GM18868 (cell line): ENCODE data around the gene SMIM38.

Experiments used
- ATAC-seq: cut with Tn5 transposase; IDR thresholded peaks from one replicate; pipeline ENCODE4 v1.9.1; 2021; ENCODE audit warnings: mild to moderate bottlenecking, moderate library complexity; ENCODE audit not compliant: unreplicated experiment

SMIM38 gene

GRCh38 chr11:69200331-69201065, 44.8 kb downstream of the SMIM38 start:
- no peak for ATAC-seq

GRCh38 chr11:69201066-69201365, 45.3 kb downstream of the SMIM38 start:
- no peak for ATAC-seq

DNA sequence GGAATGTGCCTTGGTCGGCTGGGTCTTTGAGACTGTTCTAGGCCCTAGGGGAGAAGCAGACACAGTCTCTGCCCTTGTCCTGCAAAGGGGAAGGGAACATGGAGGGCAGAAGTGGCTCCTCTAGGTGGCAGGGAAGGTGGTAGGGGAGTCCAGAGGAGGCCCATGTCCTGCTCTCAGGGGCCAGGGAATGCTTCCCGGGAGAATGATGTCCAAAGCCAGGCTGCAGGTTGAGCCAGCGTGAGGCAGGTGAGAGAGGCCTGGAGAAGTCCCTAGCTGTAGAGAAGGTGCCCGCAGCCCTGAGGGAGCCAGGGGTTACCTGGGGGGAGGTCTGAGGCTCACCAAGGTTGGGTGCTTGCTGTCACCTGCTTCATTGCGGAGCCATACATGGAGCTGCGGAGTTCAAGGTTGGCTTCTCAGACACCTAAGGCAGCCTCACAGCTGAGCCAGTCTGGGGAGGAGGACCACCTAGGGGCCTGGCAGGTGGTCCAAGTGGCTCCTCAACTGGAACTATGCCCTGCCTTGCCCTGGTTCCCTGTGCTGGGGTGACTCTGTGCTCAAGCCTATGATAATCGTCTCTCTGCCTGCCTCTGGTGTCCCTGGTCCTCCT, 46.1 kb downstream of the SMIM38 start:
- ATAC-seq, result no peak

- ATAC-seq, result no peak
Measured at GRCh38 chr11:69202511-69203221, 46.9 kb downstream of the SMIM38 start.

DNA sequence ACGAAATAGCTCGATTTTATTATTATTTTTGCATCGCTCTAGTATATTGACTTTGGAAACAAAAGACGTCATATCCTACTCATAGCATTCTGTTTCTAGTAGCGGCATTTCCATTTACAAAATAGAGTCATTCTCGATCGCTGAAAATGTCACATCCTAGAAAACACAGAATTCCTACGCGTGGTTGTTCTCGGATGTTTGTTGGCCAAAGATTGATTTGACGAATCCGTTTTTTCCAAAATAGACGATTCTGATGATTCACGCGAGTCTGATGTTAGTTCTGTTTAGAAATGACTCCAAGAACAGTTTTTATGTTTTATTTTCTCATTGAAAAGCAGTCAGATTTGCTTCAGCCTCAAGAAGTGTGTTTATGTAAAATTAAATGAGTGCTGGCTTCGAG, 47.6 kb downstream of the SMIM38 start:
- no peak for ATAC-seq

DNA sequence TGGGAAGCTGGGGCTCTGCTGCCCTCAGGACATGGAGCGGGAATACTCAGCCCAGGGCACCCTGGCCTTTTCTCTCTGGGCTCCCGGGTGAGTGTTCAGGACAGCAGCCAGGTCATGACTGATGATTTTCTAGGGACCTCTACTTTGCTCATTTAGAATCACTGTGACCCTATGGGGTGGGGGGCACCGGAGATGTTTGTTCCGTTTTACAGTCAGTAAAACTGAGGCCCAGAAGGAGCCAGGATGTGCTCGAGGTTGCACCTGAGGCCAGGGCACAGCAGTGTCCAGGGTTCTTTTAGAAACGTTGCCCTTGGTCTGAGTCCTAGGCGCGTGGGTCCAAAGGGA, 48.1 kb downstream of the SMIM38 start:
- ATAC-seq, result no peak

DNA sequence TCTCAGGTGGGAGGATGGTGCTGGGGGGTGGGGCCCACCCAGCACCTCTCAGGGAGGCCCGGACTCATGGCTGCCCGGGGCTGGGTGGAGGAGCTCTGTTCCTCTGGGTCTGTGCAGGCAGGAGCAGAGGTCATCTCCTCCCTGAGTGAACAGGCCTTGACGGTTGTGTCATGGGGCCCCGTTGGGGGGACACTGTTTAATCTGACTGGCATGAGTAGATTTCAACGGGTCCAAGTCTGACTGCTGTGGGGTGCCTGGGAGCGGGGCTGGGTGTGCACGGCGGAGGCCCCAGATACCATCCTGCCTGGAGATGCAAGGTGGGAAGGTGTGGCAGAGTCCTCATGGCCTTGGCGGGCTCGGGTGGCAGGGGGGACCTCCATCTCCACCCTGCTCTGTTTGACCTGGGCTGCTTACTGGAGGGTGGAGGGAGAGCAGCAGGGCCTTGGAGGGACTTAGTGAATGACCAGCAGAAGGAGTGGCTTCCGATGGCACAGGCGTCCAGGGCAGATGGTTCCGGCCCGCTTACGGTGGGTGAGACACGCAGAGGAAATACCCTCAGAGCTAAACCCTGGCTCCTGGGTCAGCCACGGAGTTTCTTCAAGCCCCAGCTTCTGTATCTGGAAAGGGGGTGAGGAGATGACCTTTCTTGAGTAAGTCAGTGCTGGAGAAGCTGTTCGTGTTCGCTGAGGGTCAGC, 48.7 kb downstream of the SMIM38 start:
- no peak for ATAC-seq

GRCh38 chr11:69204941-69205742, 49.4 kb downstream of the SMIM38 start:
- no peak for ATAC-seq
